ENCODE data around the gene ZNF280D. TPM values are rescaled to one million over a fixed set of nuclear protein-coding genes. Genes with fewer than 3 reads are reported as not detected.

The ZNF280D gene
- total and polyA plus RNA-seq, 2 of the 4 experiments (the other 2 are of a cell fraction) = 8.3 to 21.0 TPM

DNA sequence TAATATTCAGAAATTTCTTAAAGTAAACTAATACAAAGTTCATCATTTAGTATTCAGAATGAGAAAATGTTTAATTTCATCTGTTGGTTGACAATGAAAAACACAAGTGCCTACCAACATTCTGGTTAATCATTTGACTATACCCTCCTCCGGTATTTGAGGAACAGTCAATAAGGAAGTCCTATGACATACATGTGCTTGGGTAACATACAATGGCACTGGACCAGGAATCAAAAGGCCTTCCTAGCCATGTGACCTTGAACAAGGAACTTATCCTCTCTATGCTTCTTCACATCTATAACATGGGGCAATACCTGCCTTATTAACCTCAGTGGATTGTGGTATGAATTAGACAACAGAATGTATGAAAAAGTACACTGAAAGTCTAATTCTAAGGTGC, 65.8 kb downstream of the ZNF280D start:
- Histone ChIP-seq H2AK5ac (ENCODE audit: low read depth, low read length) (no peak overlapping the region), H3K4me3 (ENCODE audit: insufficient read depth, low read depth, low read length) (no peak overlapping the region), H3K27ac (ENCODE audit: insufficient read depth, low read length) (no peak overlapping the region), H2BK20ac (ENCODE audit: low read depth, low read length) (no peak overlapping the region), H2BK15ac (ENCODE audit: low read depth, low read length) (no peak overlapping the region), H3K27me3 (ENCODE audit: control insufficient read depth, insufficient read depth, low read length) (no peaks in the 10 kb centered on the region), H3K4me2 (ENCODE audit: low read depth, low read length) (no peak overlapping the region), H3K18ac (ENCODE audit: low read depth, low read length) (no peak overlapping the region), H3K36me3 (ENCODE audit: control insufficient read depth, insufficient read depth, low read length) (peaks cover 18% of the 10 kb centered on the region), H3K9me1 (ENCODE audit: insufficient read depth, low read length) (no peaks in the 10 kb centered on the region), H3K4ac (ENCODE audit: low read depth, low read length) (no peak overlapping the region), H3K4me1 (ENCODE audit: control insufficient read depth, insufficient read depth, low read length) (no peaks in the 10 kb centered on the region), H4K20me1 (ENCODE audit: insufficient read depth, low read length) (no peaks in the 10 kb centered on the region), H3K9me3 (ENCODE audit: control insufficient read depth, insufficient read depth, low read length) (no peaks in the 10 kb centered on the region), H3K79me1 (ENCODE audit: low read depth in 1 of 2, low read length in 2 of 2) (peaks cover 4% of the 10 kb centered on the region in 2 experiments; a peak in 1 of 4 replicates), H3K23ac (ENCODE audit: low read depth, low read length) (no peak overlapping the region), H4K8ac (ENCODE audit: low read depth in 2 of 2, low read length in 2 of 2) (no peak overlapping the region), H2BK120ac (ENCODE audit: low read depth, low read length) (no peak overlapping the region), H3K56ac (ENCODE audit: extremely low read depth, insufficient read depth, low read length) (no peak overlapping the region; the same call in 1 of the 2 replicates), H3K9ac (ENCODE audit: low read depth, low read length) (no peak overlapping the region), H3K14ac (replicated peaks; ENCODE audit: low read depth, low read length) (no peak overlapping the region), H4K5ac (ENCODE audit: low read depth, low read length) (no peak overlapping the region), H2AFZ (replicated peaks; ENCODE audit: low read length, poor library complexity) (no peak overlapping the region), H2AK9ac (replicated peaks; ENCODE audit: low read depth, low read length, poor library complexity) (no peak overlapping the region), H2BK5ac (ENCODE audit: low read depth, low read length, poor library complexity, severe bottlenecking) (peak overlapping the region; percentile 33), H4K91ac (ENCODE audit: insufficient read depth, low read depth, low read length) (no peak overlapping the region)
- intact Hi-C loops (cut with micrococcal nuclease) = no loop called here
- in situ Hi-C loops (cut with MboI; ENCODE audit: low sequenced_read_pairs) = no loop called here
- DNase-seq (no peak), ATAC-seq (ENCODE audit: low read depth) (no peak)
- TF ChIP-seq MAZ (IDR thresholded peaks at IDR 0.05; ENCODE audit: borderline replicate concordance, low read depth, low read length) (no peak), NFE2L2 (IDR thresholded peaks at IDR 0.05; ENCODE audit: low read depth, low read length) (no peak), BHLHE40 (IDR thresholded peaks at IDR 0.05; ENCODE audit: low read depth, low read length) (no peak), POLR2A (IDR thresholded peaks at IDR 0.05; ENCODE audit: low read depth, low read length) (no peak), USF2 (IDR thresholded peaks at IDR 0.05; ENCODE audit: low read depth, low read length) (no peak), CTCF (conservative IDR thresholded peaks at IDR 0.05; ENCODE audit: low read depth, low read length) (no peak), CHD1 (IDR thresholded peaks at IDR 0.05; ENCODE audit: low read depth, low read length) (no peak), RFX5 (IDR thresholded peaks at IDR 0.05; ENCODE audit: low read depth, low read length) (no peak), RAD21 (IDR thresholded peaks at IDR 0.05; ENCODE audit: low read length) (no peak), ELK1 (IDR thresholded peaks at IDR 0.05; ENCODE audit: borderline replicate concordance, low read depth, low read length) (no peak), CEBPB (IDR thresholded peaks at IDR 0.05; ENCODE audit: low read depth, low read length) (no peak), MAFK (IDR thresholded peaks at IDR 0.05; ENCODE audit: low read depth, low read length) (no peak)
- ChIA-PET CTCF (no interaction called here), POLR2A (ENCODE audit: unreplicated experiment) (no interaction called here)
- no CpG with 5 or more reads among the region's 1 CpG for WGBS, 2 experiments (ENCODE audit: extremely low coverage in 2 of 2, insufficient read length in 1 of 2)
- dilution Hi-C loops (cut with HindIII; ENCODE audit: low sequenced_read_pairs, unreplicated experiment) = no loop called here
- no TSS peak for BruUV-seq (replicated peaks)
